T47D (cell line): ENCODE measurements around the gene SBNO2.
A peak's percentile ranks its signal among the peaks of the same experiment; 100 is the strongest.

Source experiments
- DNase-seq, 2 experiments: peaks; one replicate each; pipeline versions ENCODE4 v3.0.0 to v3.0.0-alpha.2; 2011 to 2012; ENCODE audit warnings: low read depth in 1 of 2, low spot score in 1 of 2
- JUND ChIP-seq: IDR thresholded peaks from 2 replicates; pipeline ENCODE4 v1.6.1; 2012; ENCODE audit warnings: low read depth
- in situ Hi-C: cut with HindIII; loops from 2 replicates; pipeline ENCODE4 v1.10.0; 2016; ENCODE audit warnings: low sequenced_read_pairs, low pct_unique_long_range_greater_than_20kb

Gene SBNO2

DNA sequence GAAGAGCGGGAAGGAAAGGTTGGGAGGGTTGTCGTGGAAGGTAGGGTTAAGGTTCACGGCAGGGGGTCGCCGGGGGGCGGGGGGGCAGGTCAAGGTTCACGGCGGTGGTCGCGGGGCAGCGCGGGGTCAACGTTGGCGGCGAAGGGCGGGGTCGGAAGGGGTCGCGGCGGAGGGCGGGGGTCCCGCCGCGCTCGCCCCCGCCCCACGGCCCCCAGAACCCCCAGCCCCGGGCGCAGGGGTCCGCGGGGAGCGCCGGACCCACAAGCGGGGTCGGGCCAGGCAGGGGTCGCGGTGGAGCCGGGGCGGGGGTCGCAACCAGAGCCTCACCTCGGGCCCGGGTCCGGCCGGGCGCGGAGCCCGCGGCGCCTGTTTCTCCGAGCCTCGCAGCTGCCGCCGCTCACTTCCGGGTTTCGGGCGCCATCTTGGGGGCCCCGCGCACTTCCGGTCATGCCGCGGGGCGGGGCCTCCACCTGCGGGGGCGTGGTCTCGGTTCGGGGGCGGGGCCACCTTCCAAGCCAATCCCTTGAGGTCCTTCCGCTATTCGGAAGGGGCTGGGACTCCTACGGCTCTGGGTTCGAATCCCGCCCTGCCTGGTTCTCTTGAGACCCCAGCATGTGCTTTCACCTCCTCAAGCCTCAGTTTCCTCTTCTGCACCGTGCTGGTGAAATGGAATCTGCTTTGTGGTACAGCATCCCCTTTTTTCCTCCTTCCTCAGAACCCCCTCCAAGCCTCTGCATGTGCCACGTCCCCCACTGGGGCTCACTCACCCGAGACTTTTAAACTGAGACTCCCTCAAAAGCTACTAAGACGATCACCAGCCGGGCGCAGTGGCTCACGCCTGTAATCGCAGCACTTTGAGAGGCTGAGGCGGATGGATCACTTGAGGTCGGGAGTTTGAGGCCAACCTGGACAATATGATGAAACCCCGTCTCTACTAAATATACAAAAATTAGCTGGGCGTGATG lies at the start of gene SBNO2:
TSS of gene SBNO2 (minus strand) at position 424 of the 965 bp plus-strand sequence. CDS start 19,992 bp downstream, outside the sequence.
- in situ Hi-C loops = no loop called here
- no peak for TF ChIP-seq JUND
- DNase-seq = peak; percentile 70 to 89

DNA sequence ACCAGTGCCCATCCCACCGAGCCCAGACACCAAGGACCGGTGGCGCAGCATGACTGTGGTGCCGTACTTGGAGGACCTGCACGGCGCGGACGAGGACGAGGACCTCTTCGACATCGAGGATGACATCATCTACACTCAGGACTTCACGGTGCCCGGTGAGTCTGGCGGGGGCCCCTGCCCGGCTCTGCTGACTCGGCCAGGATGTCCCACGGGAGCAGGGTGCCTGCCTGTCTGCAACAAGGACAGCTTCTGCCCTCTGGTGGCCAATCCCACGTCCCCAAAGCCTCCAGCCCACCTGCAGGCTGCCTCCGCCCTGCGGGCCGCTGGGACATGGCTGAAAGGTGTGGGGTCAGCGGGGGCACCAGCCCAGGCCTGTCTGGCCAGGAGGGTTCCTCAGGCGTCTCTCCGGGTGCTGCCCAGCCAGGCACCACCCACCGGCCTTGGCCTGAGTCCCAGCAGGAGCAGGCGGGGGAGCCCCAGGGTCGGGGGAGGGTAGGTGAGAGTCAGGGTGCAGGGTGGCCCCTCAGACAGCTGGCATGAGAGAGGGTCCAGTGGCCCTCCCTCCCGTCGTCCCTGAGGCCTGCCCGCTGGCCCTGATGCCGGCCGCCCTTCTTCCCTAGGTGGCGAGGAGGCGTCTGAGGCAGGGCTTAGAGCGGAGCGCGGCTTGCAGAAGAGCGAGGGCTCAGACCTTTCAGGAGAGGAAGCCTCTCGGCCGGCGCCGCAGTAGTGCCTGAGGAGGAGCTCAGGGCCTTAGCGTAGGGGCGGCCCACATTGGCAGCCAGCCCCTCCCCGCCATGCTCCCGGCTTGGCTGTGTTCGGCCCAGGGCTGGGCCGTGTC lies 49.2 kb upstream of the SBNO2 start:
- TF ChIP-seq JUND = no peak
- in situ Hi-C loops = no loop called here
- DNase-seq = peak in 1 of 2 experiments; percentile 69

- DNase-seq = no peak
- TF ChIP-seq JUND = no peak
- in situ Hi-C loops = no loop called here
Observed at GRCh38 chr19:1222394-1222793, 48.3 kb upstream of the SBNO2 start.

GRCh38 chr19:1221904-1222255 lies 47.8 kb upstream of the SBNO2 start:
- in situ Hi-C loops = no loop called here
- no peak for DNase-seq
- TF ChIP-seq JUND = no peak

- DNase-seq = no peak
- in situ Hi-C loops = no loop called here
Observed at GRCh38 chr19:1220976-1221903, 47.2 kb upstream of the SBNO2 start.

GRCh38 chr19:1220477-1220930 lies 46.4 kb upstream of the SBNO2 start:
- DNase-seq = no peak
- in situ Hi-C loops = no loop called here
- no peak for TF ChIP-seq JUND

More at GRCh38 chr19:1220976-1221903, 47.2 kb upstream of the SBNO2 start:
- TF ChIP-seq JUND = no peak

- no peak for DNase-seq
- in situ Hi-C loops = no loop called here
- no peak for TF ChIP-seq JUND
Observed at GRCh38 chr19:1219786-1220476, 45.9 kb upstream of the SBNO2 start.

- no peak for DNase-seq
- no peak for TF ChIP-seq JUND
- in situ Hi-C loops = no loop called here
Observed at GRCh38 chr19:1218751-1219567, 44.9 kb upstream of the SBNO2 start.

DNA sequence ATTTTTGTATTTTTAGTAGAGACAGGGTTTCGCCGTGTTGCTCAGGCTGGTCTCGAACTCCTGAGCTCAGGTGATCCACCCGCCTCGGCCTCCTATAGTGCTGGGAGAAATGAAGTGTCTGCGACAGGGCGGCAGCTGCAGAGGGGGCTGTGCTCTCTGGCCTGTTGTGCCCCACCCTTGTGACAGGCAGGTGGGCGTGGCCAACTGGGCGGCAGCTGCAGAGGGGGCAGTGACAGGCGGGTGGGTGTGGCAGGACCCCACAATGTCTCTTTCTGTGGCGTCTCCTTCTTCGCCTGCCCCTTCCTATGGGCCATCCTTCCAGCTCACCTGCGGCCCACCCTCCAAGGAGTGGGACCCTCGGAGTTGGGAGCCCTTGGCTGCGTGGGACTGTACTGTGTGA lies 43.3 kb upstream of the SBNO2 start:
- in situ Hi-C loops = no loop called here
- no peak for DNase-seq
- no peak for TF ChIP-seq JUND

DNA sequence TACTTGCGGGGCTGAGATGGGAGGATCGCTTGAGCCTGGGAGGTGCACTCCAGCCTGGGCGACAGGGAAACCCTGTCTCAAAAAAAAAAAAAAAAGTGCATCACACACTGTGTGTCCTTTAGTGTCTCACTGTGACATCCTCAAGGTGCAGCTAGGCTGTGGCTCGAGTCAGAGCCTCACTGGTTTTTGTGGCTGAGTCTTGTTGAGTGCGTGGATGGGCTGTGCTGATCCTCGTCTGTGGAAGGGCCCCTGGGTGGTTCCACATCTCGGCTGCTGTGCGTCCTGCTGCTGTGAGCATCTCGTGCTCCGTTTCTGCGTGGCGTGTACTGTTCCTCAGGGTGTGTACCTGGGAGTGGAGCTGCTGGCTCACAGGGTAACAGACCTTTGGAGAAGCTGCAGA lies 42.7 kb upstream of the SBNO2 start:
- no peak for DNase-seq
- in situ Hi-C loops = no loop called here
- TF ChIP-seq JUND = no peak
